Smooth muscle cell (in vitro differentiated cells): ENCODE data around the gene NDUFS2. TPM values are rescaled to one million over a fixed set of nuclear protein-coding genes. Genes with fewer than 3 reads are reported as not detected.

Source experiments
- DNase-seq: peaks from one replicate; lab custom pipeline; 2025; ENCODE audit not compliant: unreplicated experiment; lab: John Stamatoyannopoulos, UW
- H2AFZ ChIP-seq: fragments of 200-600 bp; sonication (generic); 2 replicates; pipeline ENCODE4 v1.6.0; 2016; ENCODE audit warnings: antibody characterized with exemption, low read depth, mild to moderate bottlenecking
- H3F3A ChIP-seq: fragments of 200-600 bp; sonication (generic); 2 replicates; pipeline ENCODE4 v1.6.0; 2017; ENCODE audit warnings: antibody characterized with exemption, low read depth
- H3K27ac ChIP-seq: fragments of 200-600 bp; sonication (generic); 2 replicates; pipeline ENCODE4 v1.5.1; 2016; ENCODE audit warnings: low read depth, mild to moderate bottlenecking
- H3K27me3 ChIP-seq: fragments of 200-600 bp; sonication (generic); 2 replicates; pipeline ENCODE4 v1.6.1; 2016; ENCODE audit warnings: low read depth, mild to moderate bottlenecking
- H3K36me3 ChIP-seq: fragments of 200-600 bp; sonication (generic); 2 replicates; pipeline ENCODE4 v1.5.1; 2016; ENCODE audit warnings: low read depth
- H3K4me1 ChIP-seq: fragments of 200-600 bp; sonication (generic); 2 replicates; pipeline ENCODE4 v1.5.1; 2016; ENCODE audit warnings: low read depth
- H3K4me2 ChIP-seq: fragments of 200-600 bp; sonication (generic); 2 replicates; pipeline ENCODE4 v1.6.0; 2016; ENCODE audit warnings: mild to moderate bottlenecking
- H3K4me3 ChIP-seq: fragments of 200-600 bp; sonication (generic); 2 replicates; pipeline ENCODE4 v1.5.1; 2016; ENCODE audit warnings: mild to moderate bottlenecking
- H3K79me2 ChIP-seq: fragments of 200-600 bp; sonication (generic); 2 replicates; pipeline ENCODE4 v1.6.0; 2016; ENCODE audit warnings: low read depth, mild to moderate bottlenecking
- H3K9ac ChIP-seq: fragments of 200-600 bp; sonication (generic); 2 replicates; pipeline ENCODE4 v1.6.0; 2016; ENCODE audit warnings: low read depth
- H3K9me3 ChIP-seq: fragments of 200-600 bp; sonication (generic); replicated peaks from 2 replicates; pipeline ENCODE4 v1.5.1; 2016; ENCODE audit warnings: low read depth
- H4K20me1 ChIP-seq: fragments of 200-600 bp; sonication (generic); 2 replicates; pipeline ENCODE4 v1.6.0; 2016; ENCODE audit warnings: low read depth
- WGBS: methylation state at CpG from one replicate; pipeline ENCODE4 v1.1.7; 2016; ENCODE audit warnings: low lambda C conversion rate; 5-methylcytosine and 5-hydroxymethylcytosine counted together
- microRNA-seq: library from miRNA; unstranded; fragments of <30 nt; microRNA quantifications from one replicate; pipeline ENCODE4, GENCODE V29; 2016; ENCODE audit warnings: borderline number of aligned reads
- polyA plus RNA-seq: library from polyadenylated mRNA; unstranded; fragments of >200 nt; fragmentation: Nextera tagmentation; extraction: Ambion mirVana; gene quantifications from 2 replicates; pipeline ENCODE4 v1.2.1, GENCODE V29; 2016
- total RNA-seq: library from RNA; depleted of rRNA; stranded (reverse); fragments of >200 nt; gene quantifications from 2 replicates; pipeline ENCODE4 v1.2.3, GENCODE V29; 2014
- TF ChIP-seq, protein P1 (sequence below): fragments of 200-600 bp; sonication (generic); IDR thresholded peaks from 2 replicates; pipeline ENCODE4 v1.5.1; 2017; ENCODE audit warnings: borderline replicate concordance, mild to moderate bottlenecking, antibody characterized with exemption; ENCODE audit not compliant: insufficient read depth, poor library complexity, severe bottlenecking

NDUFS2 gene
- total and polyA plus RNA-seq, 2 experiments from 2014 or later = 58.1 to 139 TPM

DNA sequence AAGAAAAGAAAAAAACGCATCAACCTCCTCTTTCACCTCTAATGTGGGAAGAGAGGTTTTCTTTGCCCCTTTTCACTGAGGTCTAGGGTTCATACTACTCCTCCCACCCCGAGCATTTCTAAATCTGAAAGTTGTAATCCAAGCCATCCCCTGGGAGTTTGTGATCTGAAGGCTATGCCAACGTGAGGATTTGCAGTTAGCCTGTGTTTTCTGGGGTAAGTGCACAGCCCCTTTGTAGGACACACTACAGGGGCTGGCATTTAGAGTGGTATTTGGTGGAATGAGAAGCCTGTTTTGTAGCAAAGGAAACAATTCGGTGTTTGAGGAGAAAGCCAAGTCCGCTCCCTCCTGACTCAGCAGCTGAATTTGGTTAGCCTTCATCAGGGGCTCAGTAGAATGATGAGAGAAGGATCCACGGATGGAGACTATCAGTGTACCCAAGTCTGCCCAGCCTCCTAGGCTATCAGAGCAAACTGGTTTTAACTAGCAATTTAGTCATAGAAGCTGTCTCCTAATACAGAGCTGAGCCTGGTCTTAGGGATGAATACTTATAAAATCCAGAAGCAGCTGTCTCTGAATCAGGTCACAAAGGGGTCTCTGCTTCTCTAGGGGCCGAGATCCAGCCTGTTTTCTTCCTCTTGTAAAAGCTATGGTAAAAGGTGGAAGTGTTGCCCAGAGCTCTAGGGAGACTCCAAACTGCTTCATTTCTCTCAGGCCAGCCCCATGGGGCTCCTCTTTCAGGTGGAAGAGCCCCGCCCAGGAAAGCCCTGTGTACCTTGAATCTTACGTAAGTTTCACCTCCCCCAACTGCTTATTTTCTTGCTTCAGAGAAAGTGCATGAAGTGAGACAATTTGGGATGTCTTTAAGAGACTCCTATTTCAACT is 58.5 kb downstream of the NDUFS2 start:
- no peaks in the 10 kb centered on the region for H3K79me2 ChIP-seq
- DNase-seq = no peak
- no peaks in the 10 kb centered on the region for H3K36me3 ChIP-seq
- H3K4me1 ChIP-seq = no peaks in the 10 kb centered on the region
- no peak overlapping the region for H2AFZ ChIP-seq
- H3K27me3 ChIP-seq = peaks cover 47% of the 10 kb centered on the region
- H4K20me1 ChIP-seq = no peaks in the 10 kb centered on the region
- H3K9me3 ChIP-seq = peaks cover 6% of the 10 kb centered on the region
- 70% methylated on average over 9 of the region's 9 CpGs for WGBS
- no peak overlapping the region for H3K27ac ChIP-seq
- no peak overlapping the region for H3K9ac ChIP-seq
- H3K4me3 ChIP-seq = no peak overlapping the region
- TF ChIP-seq, protein P1, sequence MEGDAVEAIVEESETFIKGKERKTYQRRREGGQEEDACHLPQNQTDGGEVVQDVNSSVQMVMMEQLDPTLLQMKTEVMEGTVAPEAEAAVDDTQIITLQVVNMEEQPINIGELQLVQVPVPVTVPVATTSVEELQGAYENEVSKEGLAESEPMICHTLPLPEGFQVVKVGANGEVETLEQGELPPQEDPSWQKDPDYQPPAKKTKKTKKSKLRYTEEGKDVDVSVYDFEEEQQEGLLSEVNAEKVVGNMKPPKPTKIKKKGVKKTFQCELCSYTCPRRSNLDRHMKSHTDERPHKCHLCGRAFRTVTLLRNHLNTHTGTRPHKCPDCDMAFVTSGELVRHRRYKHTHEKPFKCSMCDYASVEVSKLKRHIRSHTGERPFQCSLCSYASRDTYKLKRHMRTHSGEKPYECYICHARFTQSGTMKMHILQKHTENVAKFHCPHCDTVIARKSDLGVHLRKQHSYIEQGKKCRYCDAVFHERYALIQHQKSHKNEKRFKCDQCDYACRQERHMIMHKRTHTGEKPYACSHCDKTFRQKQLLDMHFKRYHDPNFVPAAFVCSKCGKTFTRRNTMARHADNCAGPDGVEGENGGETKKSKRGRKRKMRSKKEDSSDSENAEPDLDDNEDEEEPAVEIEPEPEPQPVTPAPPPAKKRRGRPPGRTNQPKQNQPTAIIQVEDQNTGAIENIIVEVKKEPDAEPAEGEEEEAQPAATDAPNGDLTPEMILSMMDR = no peak
- H3K4me2 ChIP-seq = no peak overlapping the region
- H3F3A ChIP-seq = no peaks in the 10 kb centered on the region

GRCh38 chr1:161261261-161262235 is 59.4 kb downstream of the NDUFS2 start:
- no peak for DNase-seq
- H3K27me3 ChIP-seq = peaks cover 47% of the 10 kb centered on the region
- no peaks in the 10 kb centered on the region for H3K36me3 ChIP-seq
- H2AFZ ChIP-seq = no peak overlapping the region
- H3K27ac ChIP-seq = no peak overlapping the region
- H3K79me2 ChIP-seq = no peaks in the 10 kb centered on the region
- no peak overlapping the region for H3K4me2 ChIP-seq
- H3K9me3 ChIP-seq = peaks cover 6% of the 10 kb centered on the region
- H3K4me1 ChIP-seq = no peaks in the 10 kb centered on the region
- no peaks in the 10 kb centered on the region for H4K20me1 ChIP-seq
- H3F3A ChIP-seq = no peaks in the 10 kb centered on the region
- no peak overlapping the region for H3K9ac ChIP-seq
- WGBS = 87% methylated on average over 12 of the region's 12 CpGs
- TF ChIP-seq, protein P1 = no peak
- no peak overlapping the region for H3K4me3 ChIP-seq

Small RNA genes lying within 50 kb of the gene (microRNA-seq; reads per million reads assigned to microRNA genes)
- 4.1 reads per million for gene MIR5187

Other genes starting within 250 kb of the NDUFS2 start
- not detected in 2 replicates for gene ITLN2, start 247.6 kb upstream of the NDUFS2 start, total RNA-seq
- gene ITLN2, start 247.6 kb upstream of the NDUFS2 start, polyA plus RNA-seq = not detected in 2 replicates
- 57.8 and 62.5 TPM in 2 replicates for gene F11R, start 181.2 kb upstream of the NDUFS2 start, total RNA-seq
- gene F11R, start 181.2 kb upstream of the NDUFS2 start, polyA plus RNA-seq = 26.4 and 35.6 TPM in 2 replicates
- gene TSTD1, start 163.4 kb upstream of the NDUFS2 start, total RNA-seq = 11.5 and 48.0 TPM in 2 replicates
- 26.0 and 63.2 TPM in 2 replicates for gene TSTD1, start 163.4 kb upstream of the NDUFS2 start, polyA plus RNA-seq
- gene USF1, start 156.4 kb upstream of the NDUFS2 start, total RNA-seq = 47.0 and 51.7 TPM in 2 replicates
- gene USF1, start 156.4 kb upstream of the NDUFS2 start, polyA plus RNA-seq = 18.2 and 20.0 TPM in 2 replicates
- 0.90 and 1.2 TPM in 2 replicates for gene ARHGAP30, start 132.5 kb upstream of the NDUFS2 start, total RNA-seq
- 0.13 and 1.1 TPM in 2 replicates for gene ARHGAP30, start 132.5 kb upstream of the NDUFS2 start, polyA plus RNA-seq
- gene NECTIN4, start 112.8 kb upstream of the NDUFS2 start, total RNA-seq = 18.2 and 27.6 TPM in 2 replicates
- 12.7 and 32.8 TPM in 2 replicates for gene NECTIN4, start 112.8 kb upstream of the NDUFS2 start, polyA plus RNA-seq
- gene KLHDC9, start 104.0 kb upstream of the NDUFS2 start, total RNA-seq = 2.2 and 10.0 TPM in 2 replicates
- gene KLHDC9, start 104.0 kb upstream of the NDUFS2 start, polyA plus RNA-seq = 3.3 and 4.6 TPM in 2 replicates
- 49.0 and 82.0 TPM in 2 replicates for gene PFDN2, start 84.3 kb upstream of the NDUFS2 start, total RNA-seq
- 139 and 150 TPM in 2 replicates for gene PFDN2, start 84.3 kb upstream of the NDUFS2 start, polyA plus RNA-seq
- 33.6 and 37.2 TPM in 2 replicates for gene NIT1, start 84.3 kb upstream of the NDUFS2 start, total RNA-seq
- 37.6 and 53.0 TPM in 2 replicates for gene NIT1, start 84.3 kb upstream of the NDUFS2 start, polyA plus RNA-seq
- gene DEDD, start 69.7 kb upstream of the NDUFS2 start, total RNA-seq = 36.3 and 36.9 TPM in 2 replicates
- gene DEDD, start 69.7 kb upstream of the NDUFS2 start, polyA plus RNA-seq = 33.7 and 38.6 TPM in 2 replicates
- 57.1 and 58.2 TPM in 2 replicates for gene UFC1, start 48.4 kb upstream of the NDUFS2 start, total RNA-seq
- 81.5 and 94.5 TPM in 2 replicates for gene UFC1, start 48.4 kb upstream of the NDUFS2 start, polyA plus RNA-seq
- 6.9 and 10.7 TPM in 2 replicates for gene USP21, start 42.9 kb upstream of the NDUFS2 start, total RNA-seq
- 25.4 and 30.8 TPM in 2 replicates for gene USP21, start 42.9 kb upstream of the NDUFS2 start, polyA plus RNA-seq
- 14.2 and 16.5 TPM in 2 replicates for gene PPOX, start 35.9 kb upstream of the NDUFS2 start, total RNA-seq
- 23.8 and 31.6 TPM in 2 replicates for gene PPOX, start 35.9 kb upstream of the NDUFS2 start, polyA plus RNA-seq
- 21.4 and 21.9 TPM in 2 replicates for gene B4GALT3, start 24.9 kb upstream of the NDUFS2 start, total RNA-seq
- gene B4GALT3, start 24.9 kb upstream of the NDUFS2 start, polyA plus RNA-seq = 44.9 and 47.0 TPM in 2 replicates
- gene ADAMTS4, start 3.3 kb upstream of the NDUFS2 start, total RNA-seq = 11.5 and 17.1 TPM in 2 replicates
- gene ADAMTS4, start 3.3 kb upstream of the NDUFS2 start, polyA plus RNA-seq = 17.7 and 28.3 TPM in 2 replicates
- gene FCER1G, start 12.9 kb downstream of the NDUFS2 start, total RNA-seq = not detected in 2 replicates
- 0.78 and 0.98 TPM in 2 replicates for gene FCER1G, start 12.9 kb downstream of the NDUFS2 start, polyA plus RNA-seq
- not detected in 2 replicates for gene APOA2, start 21.3 kb downstream of the NDUFS2 start, total RNA-seq
- 1.6 and 3.6 TPM in 2 replicates for gene APOA2, start 21.3 kb downstream of the NDUFS2 start, polyA plus RNA-seq
- 3.3 and 8.6 TPM in 2 replicates for gene TOMM40L, start 23.7 kb downstream of the NDUFS2 start, total RNA-seq
- 8.3 and 9.0 TPM in 2 replicates for gene TOMM40L, start 23.7 kb downstream of the NDUFS2 start, polyA plus RNA-seq
- gene NR1I3, start 35.8 kb downstream of the NDUFS2 start, total RNA-seq = not detected in 2 replicates
- 0.46 and 0.90 TPM in 2 replicates for gene NR1I3, start 35.8 kb downstream of the NDUFS2 start, polyA plus RNA-seq
- 0.09 and 0.13 TPM in 2 replicates for gene PCP4L1, start 56.4 kb downstream of the NDUFS2 start, total RNA-seq
- gene PCP4L1, start 56.4 kb downstream of the NDUFS2 start, polyA plus RNA-seq = 0.28 TPM in 1 of 2 replicates, not detected in the other
- not detected in 2 replicates for gene MPZ, start 107.6 kb downstream of the NDUFS2 start, total RNA-seq
- 0.22 TPM in 1 of 2 replicates, not detected in the other for gene MPZ, start 107.6 kb downstream of the NDUFS2 start, polyA plus RNA-seq
- 153 and 179 TPM in 2 replicates for gene SDHC, start 112.0 kb downstream of the NDUFS2 start, total RNA-seq
- 333 and 342 TPM in 2 replicates for gene SDHC, start 112.0 kb downstream of the NDUFS2 start, polyA plus RNA-seq
- not detected in 2 replicates for gene CFAP126, start 165.5 kb downstream of the NDUFS2 start, total RNA-seq
- not detected in 2 replicates for gene CFAP126, start 165.5 kb downstream of the NDUFS2 start, polyA plus RNA-seq